Skeletal muscle satellite cell (primary cell): ENCODE data around the gene FNIP2.
"Not testable (repeated sequence)": the region's sequence is repeated elsewhere in the genome, so short reads cannot be mapped to it uniquely, and the experiment has no call there.

Experiments used
- H3K27me3 ChIP-seq: 2 replicates; pipeline ENCODE4 v1.7.0; 2013; ENCODE audit warnings: low read length; ENCODE audit not compliant: control insufficient read depth, insufficient read depth
- H3K36me3 ChIP-seq: 2 replicates; pipeline ENCODE4 v1.7.0; 2013; ENCODE audit warnings: mild to moderate bottlenecking, control low read depth, low read length; ENCODE audit not compliant: insufficient read depth
- H3K4me1 ChIP-seq: 2 replicates; pipeline ENCODE4 v1.7.0; 2013; ENCODE audit warnings: low read length; ENCODE audit not compliant: control insufficient read depth, insufficient read depth
- H3K4me2 ChIP-seq: 2 replicates; pipeline ENCODE4 v1.7.0; 2013; ENCODE audit warnings: mild to moderate bottlenecking, low read length
- H3K4me3 ChIP-seq: 2 replicates; pipeline ENCODE4 v1.7.0; 2013; ENCODE audit warnings: low read length
- H3K9ac ChIP-seq: 2 replicates; pipeline ENCODE4 v1.7.0; 2013; ENCODE audit warnings: mild to moderate bottlenecking, low read depth, low read length, moderate library complexity
- H3K9me3 ChIP-seq: replicated peaks from 2 replicates; pipeline ENCODE4 v1.7.0; 2013; ENCODE audit warnings: mild to moderate bottlenecking, control low read depth, low read length

Gene FNIP2

DNA sequence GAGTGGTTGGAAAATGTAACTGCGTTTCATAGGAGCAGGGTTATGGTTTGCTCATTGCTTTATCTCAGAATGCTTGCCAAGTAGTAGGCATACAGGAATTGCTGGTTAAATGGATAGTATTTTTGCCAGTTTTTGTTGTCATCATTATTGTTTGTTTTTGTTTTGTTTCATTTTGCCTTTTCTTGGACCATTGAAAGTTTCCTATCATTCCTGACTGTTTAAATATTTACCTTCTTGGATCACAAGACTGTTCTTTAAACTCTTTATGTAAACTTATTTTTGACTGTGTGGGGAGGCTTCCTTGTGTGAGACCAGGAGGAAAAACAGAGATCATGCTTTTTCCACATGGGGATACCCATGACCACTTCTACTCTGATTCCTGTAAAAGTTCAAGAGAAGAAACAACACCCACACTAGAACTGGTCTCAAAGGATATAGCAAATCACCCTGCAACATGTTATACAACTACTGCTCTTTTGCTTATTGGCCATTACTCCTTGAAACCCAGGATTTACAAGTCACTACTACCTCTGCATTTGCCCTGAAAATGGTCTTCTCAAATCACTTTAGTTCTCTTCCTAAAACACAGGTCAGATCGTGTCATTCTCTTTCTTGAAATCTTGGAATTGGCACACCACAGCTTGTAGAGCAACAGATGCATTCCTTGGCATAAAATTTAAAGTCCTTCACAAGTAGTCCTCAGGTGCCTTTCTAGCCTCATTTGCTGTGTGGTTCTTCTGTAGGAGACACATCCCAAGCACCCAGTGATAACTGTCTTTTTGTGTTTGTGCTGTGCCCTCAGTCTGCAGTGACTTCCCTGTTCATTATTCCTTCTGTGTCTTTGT is 51.3 kb downstream of the FNIP2 start:
- Histone ChIP-seq H3K4me1 (peaks cover 22% of the 10 kb centered on the region), H3K4me2 (no peak overlapping the region), H3K4me3 (no peak overlapping the region), H3K27me3 (no peaks in the 10 kb centered on the region), H3K9me3 (no peaks in the 10 kb centered on the region), H3K36me3 (no peaks in the 10 kb centered on the region), H3K9ac (no peak overlapping the region)

DNA sequence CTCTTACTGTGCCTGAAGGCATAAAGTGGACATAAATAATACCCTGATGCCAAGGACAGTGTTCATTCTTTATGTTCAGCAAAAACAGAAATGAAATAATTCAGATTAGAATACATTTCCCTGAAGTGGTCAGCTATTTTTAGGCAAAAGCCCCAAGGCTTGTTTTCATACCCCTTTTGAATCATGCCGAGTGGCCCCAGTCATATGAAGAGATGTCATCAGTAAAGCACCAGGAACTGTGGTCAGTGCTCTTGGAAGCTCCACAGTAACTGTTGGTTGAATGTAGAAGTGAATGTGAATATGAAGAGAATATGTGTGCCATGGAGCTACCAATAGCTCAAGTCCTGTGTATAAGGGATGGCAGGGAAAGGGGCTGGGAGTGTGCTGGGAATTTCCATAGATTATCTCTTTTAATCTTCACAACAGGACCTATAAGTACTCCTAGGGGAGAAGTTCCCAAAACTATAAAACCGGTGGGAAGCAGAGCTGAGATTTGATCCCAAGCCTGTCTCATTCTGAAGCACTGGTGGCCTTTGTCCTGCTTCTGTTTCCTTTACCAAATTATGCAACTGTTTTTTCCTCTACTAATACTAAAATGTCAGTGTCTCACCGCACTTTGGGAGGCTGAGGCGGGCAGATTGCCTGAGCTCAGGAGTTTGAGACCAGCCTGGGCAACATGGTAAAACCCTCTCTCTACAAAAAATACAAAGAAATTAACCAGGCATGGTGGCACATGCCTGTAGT is 52.6 kb downstream of the FNIP2 start:
- H3K36me3 ChIP-seq = no peaks in the 10 kb centered on the region
- H3K4me2 ChIP-seq = no peak overlapping the region
- H3K4me3 ChIP-seq = no peak overlapping the region
- H3K9ac ChIP-seq = no peak overlapping the region
- no peaks in the 10 kb centered on the region for H3K27me3 ChIP-seq
- no peaks in the 10 kb centered on the region for H3K9me3 ChIP-seq
- peaks cover 27% of the 10 kb centered on the region for H3K4me1 ChIP-seq

DNA sequence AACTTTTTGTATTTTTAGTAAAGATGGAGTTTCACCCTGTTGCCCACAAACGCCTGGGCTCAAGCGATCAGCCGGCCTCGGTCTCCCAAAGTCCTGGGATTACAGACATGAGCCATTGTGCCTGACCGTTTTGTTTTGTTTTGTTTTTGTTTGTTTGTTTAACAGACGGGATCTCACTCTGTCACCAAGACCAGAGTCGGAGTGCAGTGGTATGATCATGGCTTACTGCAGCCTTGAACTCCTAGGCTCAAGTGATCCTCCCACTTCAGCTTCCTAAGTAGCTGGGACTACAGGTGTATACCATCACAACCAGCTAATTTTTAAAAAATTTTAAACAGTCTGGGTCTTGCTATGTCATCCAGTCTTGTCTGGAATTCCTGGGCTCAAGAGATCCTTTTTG is 53.5 kb downstream of the FNIP2 start:
- H3K4me1 ChIP-seq = peaks cover 27% of the 10 kb centered on the region
- no peak overlapping the region for H3K4me2 ChIP-seq
- H3K9me3 ChIP-seq = no peaks in the 10 kb centered on the region
- no peaks in the 10 kb centered on the region for H3K27me3 ChIP-seq
- no peaks in the 10 kb centered on the region for H3K36me3 ChIP-seq
- H3K4me3 ChIP-seq = no peak overlapping the region
- H3K9ac ChIP-seq = no peak overlapping the region

DNA sequence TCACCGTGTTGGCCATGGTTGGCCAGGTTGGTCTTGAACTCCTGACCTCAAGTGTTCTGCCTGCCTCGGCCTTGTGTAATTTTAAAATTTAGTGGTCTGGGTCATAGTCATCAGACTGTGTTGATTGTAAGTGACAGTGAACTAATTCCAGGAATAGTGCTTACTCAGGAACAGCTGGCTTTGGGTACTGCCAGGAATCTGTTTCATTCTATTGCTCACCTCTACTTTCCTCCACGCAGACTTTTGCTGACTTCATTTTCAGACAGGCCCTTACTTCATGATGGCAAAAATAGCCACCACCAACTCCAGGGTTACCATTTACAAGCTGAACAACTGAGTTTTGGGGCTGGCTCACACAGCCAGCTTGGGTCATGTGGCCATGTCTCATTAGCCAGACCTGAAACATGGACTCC is 54.6 kb downstream of the FNIP2 start:
- Histone ChIP-seq H3K9ac (no peak overlapping the region), H3K36me3 (no peaks in the 10 kb centered on the region), H3K27me3 (no peaks in the 10 kb centered on the region), H3K4me1 (peaks cover 27% of the 10 kb centered on the region), H3K4me3 (no peak overlapping the region), H3K9me3 (no peaks in the 10 kb centered on the region), H3K4me2 (no peak overlapping the region)

DNA sequence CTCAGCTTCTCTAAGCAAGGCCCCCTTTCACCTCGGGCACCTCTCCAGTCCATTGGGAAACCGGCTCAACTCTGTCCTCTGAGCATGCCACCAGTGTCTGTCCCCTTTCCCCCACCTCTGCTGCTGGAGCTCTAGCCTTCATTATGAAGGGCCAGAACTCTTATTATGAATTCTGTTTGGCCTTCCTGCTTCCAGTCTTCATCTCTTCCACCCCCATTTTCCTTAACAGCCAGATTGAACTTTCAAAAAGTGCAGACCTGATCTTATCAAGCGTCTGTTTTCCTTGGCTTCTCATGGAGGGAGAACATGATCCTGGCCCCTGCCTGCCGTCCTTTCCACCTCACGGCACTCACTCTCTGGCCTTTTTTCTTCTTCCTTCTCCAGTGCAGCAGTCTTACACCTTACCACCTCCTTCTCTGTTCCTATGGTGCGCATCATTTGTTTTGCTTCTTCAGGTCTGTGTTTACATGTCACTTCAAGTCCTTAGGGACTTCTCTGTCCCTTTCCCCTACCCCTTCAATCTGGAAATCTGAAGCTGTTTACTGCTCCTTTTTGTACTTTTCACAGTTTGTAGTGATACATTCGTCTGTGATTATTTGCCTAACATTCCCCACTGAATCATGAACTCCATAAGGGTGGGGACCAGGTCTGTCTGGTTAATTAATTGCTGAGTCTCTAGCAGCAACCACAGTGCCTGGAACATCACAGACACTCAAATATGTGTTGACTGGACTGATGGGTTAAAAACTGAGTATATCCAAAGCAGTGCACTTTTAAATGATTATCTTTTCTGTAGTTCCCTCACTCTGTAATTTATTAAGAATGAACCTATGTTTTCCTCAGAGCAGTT is 55.8 kb downstream of the FNIP2 start:
- Histone ChIP-seq H3K27me3 (no peaks in the 10 kb centered on the region), H3K4me1 (peaks cover 27% of the 10 kb centered on the region), H3K9ac (peak overlapping the region; percentile 7), H3K9me3 (no peaks in the 10 kb centered on the region), H3K4me2 (no peak overlapping the region), H3K36me3 (no peaks in the 10 kb centered on the region), H3K4me3 (no peak overlapping the region)

DNA sequence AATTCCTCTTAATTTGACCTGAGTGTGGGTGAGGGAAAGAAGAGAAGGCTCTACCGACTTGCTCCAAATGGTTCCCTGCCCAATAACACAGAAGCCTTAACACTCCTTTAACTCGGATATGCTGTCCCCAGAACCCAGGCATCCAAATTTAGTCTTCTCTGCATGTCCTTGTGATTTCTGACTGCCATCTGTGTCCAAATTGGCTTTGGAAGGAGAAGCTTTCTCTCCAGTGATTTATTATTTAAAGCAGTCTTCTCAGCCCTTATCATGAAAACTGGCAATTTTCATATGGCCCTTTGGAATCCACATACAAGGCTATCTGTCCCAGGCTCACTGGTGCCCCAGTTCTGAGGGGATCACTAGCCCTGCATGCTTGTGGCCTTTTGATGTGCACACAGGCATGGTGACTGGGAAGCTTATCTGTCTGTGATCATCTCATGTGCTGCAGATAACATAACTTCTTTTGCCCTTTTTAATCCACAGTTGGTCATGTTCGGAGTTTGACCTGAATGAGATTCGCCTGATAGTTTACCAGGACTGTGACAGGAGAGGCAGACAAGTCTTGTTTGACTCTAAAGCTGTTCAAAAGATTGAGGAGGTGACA is 56.7 kb downstream of the FNIP2 start:
- peaks cover 27% of the 10 kb centered on the region for H3K4me1 ChIP-seq
- H3K4me2 ChIP-seq = no peak overlapping the region
- peak overlapping the region; percentile 7 for H3K9ac ChIP-seq
- H3K9me3 ChIP-seq = no peaks in the 10 kb centered on the region
- H3K36me3 ChIP-seq = no peaks in the 10 kb centered on the region
- H3K27me3 ChIP-seq = no peaks in the 10 kb centered on the region
- H3K4me3 ChIP-seq = no peak overlapping the region

DNA sequence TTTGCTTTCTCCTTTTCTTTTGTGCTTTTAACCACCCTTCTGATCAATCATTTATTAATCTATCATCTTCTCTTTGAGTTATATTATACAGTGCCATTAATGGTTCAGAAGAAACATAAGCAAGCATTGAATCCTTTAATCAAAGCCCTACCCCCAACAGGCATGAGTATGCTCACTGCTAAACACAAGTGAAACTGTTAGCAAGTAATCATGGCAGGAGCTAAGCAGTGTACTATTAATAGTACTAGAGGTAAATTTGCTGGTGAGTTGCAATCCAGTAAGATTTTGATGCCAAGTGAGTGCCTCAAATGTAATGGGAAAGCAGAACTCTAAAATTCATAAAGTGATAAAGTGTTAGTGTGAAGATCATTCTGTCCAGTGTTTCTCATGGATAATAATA is 57.2 kb downstream of the FNIP2 start:
- Histone ChIP-seq H3K27me3 (no peaks in the 10 kb centered on the region), H3K4me2 (no peak overlapping the region), H3K9me3 (no peaks in the 10 kb centered on the region), H3K4me1 (peaks cover 22% of the 10 kb centered on the region), H3K36me3 (no peaks in the 10 kb centered on the region), H3K9ac (no peak overlapping the region), H3K4me3 (no peak overlapping the region)

DNA sequence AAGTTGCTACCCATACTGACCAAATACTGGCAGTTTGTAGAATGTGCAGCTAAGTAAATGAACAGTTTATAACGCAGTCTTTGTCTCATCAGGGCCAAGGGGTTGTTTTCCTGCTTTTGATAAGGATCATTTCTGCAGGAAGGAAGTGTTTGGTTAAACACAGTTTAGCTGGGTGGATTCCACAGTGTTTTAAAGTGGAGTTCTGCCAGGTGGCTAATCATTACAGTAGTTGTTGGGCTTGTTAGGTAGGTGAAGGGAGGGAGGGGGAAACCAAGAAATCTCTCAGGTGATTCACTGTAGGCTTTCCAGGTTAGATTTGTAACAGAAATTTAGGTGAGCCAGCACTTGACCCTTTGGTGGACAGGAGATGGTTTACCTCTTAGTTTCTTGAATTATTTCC is 58.1 kb downstream of the FNIP2 start:
- Histone ChIP-seq H3K4me2 (no peak overlapping the region), H3K4me3 (no peak overlapping the region), H3K36me3 (peaks cover 5% of the 10 kb centered on the region), H3K9ac (no peak overlapping the region), H3K27me3 (no peaks in the 10 kb centered on the region), H3K9me3 (no peaks in the 10 kb centered on the region), H3K4me1 (peaks cover 17% of the 10 kb centered on the region)

DNA sequence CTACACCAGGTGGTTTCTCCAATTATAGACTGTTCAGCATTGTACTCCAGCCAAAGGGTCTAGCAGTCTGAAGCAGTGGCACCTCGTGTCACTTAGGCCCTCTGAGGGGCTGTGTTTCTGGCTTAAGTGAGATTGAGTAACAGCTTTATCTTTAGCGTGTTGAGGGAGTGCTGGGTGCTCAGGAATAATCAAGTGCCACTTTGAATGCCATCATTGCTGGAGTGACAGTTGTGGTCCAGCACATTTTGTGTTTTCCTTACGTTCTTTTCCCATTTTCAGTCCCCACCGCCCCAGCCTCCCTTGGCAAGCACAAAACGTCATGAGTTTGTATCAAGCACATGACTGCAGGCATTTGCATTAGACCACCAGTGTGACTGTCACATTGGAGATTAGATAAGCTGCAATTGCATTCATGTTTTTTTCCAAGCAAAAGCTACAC is 58.7 kb downstream of the FNIP2 start:
- H3K9me3 ChIP-seq = no peaks in the 10 kb centered on the region
- H3K4me1 ChIP-seq = peaks cover 17% of the 10 kb centered on the region
- H3K4me3 ChIP-seq = no peak overlapping the region
- H3K27me3 ChIP-seq = no peaks in the 10 kb centered on the region
- peaks cover 7% of the 10 kb centered on the region for H3K36me3 ChIP-seq
- H3K9ac ChIP-seq = no peak overlapping the region
- no peak overlapping the region for H3K4me2 ChIP-seq

DNA sequence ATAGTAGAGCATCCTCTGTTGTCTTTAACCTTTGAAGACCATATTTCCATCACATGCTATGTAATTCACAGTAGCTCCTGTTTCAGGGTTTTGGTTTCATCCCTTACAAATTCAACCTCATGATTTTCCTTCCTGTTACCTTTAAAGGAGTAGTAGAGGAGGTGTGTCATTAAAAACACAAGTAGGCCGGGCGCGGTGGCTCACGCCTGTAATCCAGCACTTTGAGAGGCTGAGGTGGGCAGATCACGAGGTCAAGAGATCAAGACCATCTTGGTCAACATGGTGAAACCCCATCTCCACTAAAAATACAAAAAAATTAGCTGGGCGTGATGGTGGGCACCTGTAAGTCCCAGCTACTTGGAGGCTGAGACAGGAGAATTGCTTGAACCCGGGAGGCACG is 59.3 kb downstream of the FNIP2 start:
- not testable (repeated sequence) for H3K27me3 ChIP-seq, H3K4me2 ChIP-seq, H3K9ac ChIP-seq

DNA sequence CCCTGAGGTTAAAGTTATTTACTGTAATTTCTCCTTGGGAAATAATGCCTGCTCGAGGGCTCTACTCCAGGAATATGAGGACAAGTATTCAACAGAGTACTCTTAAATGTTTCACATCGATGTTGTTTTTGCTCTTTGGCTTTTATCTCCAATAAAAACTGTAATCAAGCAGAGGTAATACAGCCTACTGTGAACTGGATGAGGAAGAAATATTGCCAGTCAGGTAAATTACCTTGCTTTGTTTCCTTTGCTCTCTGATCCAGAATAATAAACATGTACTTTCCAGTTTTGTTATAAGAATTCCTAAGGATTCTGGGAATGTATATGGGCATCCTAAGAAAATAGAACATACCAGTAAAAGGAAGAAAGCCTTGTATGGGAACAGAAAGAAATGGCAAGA is 60.4 kb downstream of the FNIP2 start:
- Histone ChIP-seq H3K4me1 (peaks cover 13% of the 10 kb centered on the region), H3K9ac (no peak overlapping the region), H3K36me3 (peaks cover 18% of the 10 kb centered on the region), H3K27me3 (no peaks in the 10 kb centered on the region), H3K4me3 (no peak overlapping the region), H3K4me2 (no peak overlapping the region), H3K9me3 (no peaks in the 10 kb centered on the region)

More for the DNA sequence above, 59.3 kb downstream of the FNIP2 start:
- H3K4me1 ChIP-seq = peaks cover 17% of the 10 kb centered on the region
- not testable (repeated sequence) for H3K4me3 ChIP-seq, H3K9me3 ChIP-seq, H3K36me3 ChIP-seq
